SK-MEL-5 (cell line): Measurements from ENCODE around the gene DAAM1. TPM values are rescaled to one million over a fixed set of nuclear protein-coding genes. Genes with fewer than 3 reads are reported as not detected.

ENCODE experiments used
- DNase-seq: peaks from one replicate; pipeline ENCODE4 v3.0.0-alpha.2; 2016; ENCODE audit warnings: low read depth, low spot score
- in situ Hi-C: cut with HindIII; loops from 2 replicates; pipeline ENCODE4 v1.10.0; 2016; ENCODE audit warnings: low sequenced_read_pairs, high pct_unique_total_duplicates, low pct_unique_long_range_greater_than_20kb
- total RNA-seq: library from RNA; depleted of rRNA; stranded (reverse); fragments of >200 nt; shearing (Covaris generic); gene quantifications from 2 replicates; pipeline ENCODE4 v1.2.3, GENCODE V29; 2014

DAAM1 gene
- total RNA-seq, 1 experiment from 2014 or later = 23.5 TPM

DNA sequence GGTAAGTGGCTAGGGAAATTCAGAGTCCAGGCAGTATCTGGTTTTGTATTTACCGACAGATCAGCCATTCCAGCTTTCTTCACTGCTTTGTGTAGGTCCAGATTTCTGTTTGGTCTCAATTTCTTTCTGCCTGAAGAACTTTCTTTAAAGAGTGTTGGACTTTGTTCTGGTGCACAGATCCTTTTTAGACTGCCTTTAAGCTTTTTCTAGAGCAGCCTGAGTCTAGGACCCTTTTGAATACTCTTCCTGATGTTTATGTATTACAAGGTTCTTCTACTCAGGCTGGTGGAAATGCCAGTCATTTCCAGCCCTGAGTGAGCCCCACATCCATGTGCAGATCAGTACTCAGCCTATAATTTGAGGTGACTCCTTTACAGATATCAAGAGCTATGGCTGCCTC is 54.7 kb downstream of the DAAM1 start:
- in situ Hi-C loops = no loop called here
- DNase-seq = no peak

DNA sequence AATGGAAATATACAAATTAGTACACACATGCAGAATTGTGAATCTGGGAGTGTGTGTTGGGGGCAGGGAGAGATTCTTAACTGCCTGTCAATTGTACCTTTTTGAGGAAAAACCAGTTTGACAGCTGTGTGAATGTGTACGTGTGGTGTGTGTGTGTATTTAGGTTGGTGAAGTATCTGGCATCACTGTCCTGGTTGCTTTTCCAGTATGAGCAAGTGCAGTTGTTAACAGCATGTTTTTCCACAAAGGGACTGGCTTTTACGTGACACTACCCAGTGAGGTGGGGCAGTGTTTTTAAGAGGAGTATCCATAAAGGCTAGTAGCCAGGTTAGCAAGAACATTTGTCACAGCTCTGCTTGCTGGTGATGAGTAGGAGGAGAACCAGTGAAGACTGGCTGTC is 56.1 kb downstream of the DAAM1 start:
- in situ Hi-C loops = no loop called here
- DNase-seq = no peak

DNA sequence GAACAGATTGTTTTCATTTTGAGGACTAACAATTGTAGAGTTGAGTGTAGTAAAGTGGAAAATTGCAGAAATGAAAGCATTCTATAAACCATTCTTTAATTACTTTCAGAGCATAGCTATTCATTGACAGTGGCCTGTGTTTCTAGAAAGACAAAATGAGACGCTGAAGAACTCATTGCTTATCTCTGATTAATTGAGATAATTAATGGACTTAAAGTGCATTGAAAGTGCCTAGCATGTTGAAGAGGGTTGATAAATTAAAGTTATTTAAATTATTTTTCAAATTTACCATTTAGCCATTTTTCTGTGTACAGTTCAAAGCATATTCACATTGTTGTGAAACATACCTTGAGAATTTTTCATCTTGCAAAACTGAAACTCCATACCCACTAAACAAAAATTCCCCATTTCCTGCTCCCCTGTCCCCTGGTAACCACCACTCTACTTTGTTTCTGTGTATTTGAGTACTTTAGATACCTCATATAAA is 57.4 kb downstream of the DAAM1 start:
- DNase-seq = no peak
- in situ Hi-C loops = no loop called here

DNA sequence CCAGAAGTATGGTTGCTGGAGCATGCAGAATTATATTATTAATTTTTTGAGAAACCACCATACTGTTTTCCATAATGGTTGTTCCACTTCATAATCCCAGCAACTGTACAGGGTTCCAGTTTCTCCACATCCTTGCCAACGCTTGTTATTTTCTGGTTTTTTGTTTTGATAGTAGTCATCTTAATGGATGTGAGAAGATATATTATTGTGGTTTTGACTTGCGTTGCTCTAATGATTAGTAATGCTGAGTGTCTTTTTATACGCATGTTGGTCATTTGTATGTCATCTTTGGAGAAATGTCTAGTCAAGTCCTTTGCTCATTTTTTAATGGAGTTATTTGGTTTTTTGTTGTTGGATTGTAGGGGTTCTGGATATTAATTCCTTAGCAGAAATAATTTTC is 58.1 kb downstream of the DAAM1 start:
- no peak for DNase-seq
- in situ Hi-C loops = no loop called here

DNA sequence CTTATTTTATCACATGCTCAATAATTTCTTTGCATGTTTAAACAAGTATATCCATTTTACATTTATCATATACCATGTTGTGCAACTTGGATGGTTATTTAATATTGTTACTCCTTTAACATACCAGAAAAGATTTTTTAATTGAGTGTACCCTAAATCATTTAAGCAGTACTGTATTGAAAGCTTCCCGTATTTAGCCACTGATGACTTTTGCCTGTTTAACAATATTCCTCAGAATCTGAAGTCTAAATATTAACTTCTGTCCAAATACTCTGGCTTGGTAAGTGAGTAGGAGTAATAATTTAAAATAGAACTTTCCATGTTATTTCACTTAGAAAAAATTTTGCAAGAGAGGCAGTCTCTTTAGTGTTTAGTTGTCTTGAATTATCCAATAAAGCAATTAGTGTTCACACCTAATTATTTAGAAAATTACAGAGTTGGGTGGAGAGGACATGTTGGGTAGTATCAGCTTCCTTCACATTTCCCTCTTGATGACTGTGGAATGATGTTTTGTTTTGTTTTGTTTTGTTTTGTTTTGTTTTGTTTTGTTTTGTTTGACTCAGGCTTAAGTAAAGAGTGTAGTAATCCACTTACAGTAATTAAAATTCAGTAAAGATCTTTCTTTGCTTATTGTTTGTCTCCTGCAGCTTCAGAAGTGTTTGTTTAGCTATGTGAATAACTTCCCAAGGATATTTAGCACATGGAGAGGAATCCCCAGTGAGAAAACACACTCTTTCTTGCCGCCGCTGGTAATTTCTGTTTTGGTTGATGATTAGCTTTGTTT is 59.5 kb downstream of the DAAM1 start:
- in situ Hi-C loops = no loop called here
- DNase-seq = no peak

DNA sequence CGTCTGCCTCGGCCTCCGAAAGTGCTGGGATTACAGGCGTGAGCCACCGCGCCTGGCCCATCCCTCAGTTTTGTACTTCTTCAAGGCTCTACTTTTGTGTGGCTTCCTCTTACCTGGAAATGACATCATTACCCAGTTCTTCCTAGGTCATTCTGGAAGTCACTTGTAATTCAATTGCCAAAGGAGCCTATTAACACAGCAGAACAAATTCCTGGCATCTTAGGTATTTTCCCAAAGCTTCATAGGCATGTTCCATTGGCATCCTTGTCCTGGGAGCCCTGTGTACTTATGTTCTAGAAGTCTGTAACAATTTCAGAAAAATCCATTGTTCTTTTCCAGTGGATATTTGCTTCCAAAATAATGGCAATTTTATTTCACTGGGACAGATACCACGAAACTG is 60.6 kb downstream of the DAAM1 start:
- no peak for DNase-seq
- in situ Hi-C loops = no loop called here

DNA sequence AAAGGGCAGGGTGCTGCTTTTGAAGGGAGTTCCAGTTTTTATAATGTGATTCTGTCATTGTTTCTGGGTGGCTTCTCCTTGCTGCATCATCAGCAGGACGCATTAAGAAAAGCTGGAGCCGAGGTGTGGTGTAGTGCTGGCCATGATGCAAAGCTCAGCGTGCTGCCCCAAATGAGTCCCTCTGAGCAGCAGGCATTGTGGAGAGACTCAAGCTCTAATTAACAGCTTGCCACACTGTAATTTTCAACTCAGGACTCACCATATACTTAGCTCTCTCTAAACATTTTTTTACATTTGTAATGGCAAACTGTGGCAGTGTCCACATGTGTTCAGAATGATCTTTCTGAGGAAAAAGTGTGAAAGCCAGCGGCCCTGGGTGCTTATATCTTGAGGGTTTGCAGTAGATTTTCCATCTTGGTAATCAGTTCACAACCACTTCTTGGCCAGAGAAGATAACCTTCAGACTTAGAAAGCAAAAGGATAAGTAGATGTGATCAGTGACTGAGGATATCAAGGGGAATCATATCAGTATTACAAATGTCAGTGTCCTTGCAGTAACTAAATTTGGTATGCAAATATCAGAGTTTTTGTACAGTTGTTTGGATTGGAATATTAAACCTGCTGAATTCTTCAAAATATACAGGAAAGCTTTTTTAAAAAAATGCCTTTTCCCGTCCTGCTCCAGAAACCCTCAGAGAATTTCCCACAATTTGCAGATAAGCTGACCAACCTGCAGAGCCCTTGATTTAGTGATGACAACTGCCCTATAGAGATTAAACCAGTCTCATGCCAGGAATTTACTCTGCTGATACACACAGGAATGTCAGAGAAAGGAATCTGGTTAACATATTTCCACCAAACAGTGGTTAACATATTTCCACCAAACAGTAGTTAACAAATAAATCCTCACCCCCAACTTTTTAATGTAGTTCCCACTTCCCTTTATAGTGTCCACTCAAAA is 63.6 kb downstream of the DAAM1 start:
- DNase-seq = no peak
- in situ Hi-C loops = no loop called here

DNA sequence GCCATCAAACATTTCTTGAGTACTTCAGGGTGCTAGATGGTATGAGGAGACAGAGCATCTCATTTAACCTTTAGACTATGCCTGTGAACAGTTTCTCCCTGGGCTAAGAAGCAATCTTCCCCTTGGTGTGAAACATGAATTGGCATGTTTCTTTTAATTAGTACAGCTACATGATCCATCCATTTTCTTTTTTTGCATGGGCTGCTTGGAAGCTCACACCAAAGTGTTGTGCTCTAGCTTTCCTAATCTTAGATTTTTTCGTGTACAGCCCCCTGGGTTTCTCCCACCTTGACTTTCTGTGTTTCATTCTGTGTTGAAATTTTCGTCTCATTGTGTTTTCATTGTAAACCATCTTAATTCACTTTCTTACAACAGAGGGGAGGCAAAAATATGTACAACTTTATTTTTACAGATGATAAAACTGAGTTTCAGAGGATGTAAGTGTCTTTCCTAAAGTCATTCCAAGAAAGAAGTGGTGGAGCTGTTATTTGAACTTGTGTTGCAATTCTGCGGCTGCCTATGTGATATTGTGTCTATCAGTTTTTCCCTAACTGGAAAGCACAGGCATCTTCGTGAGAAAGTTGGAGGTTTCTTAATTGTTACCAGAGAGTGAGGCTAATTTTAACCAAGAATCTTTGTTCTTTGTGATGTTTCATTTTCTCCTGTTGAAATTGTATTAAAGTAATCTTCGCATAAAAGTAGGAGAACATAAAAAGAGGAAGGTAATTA is 64.5 kb downstream of the DAAM1 start:
- in situ Hi-C loops = no loop called here
- DNase-seq = no peak

DNA sequence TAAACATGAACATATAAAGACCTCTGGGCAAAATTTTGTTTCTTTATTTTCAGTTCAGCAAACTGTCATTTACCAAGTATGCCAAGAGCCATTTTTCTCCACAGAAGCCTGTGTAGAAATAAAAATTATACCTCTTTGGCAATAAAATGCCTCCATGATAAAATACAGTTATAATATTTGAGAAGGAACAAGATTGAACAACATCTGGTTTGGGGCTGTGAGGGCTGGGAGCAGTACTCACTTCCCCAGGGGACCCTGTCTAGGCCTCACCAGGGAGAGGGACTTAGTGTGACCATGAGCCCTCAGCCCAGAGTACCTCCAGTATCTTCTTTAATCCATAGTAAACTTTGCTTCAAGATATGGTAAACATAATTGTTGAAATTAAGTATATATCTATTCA is 65.1 kb downstream of the DAAM1 start:
- DNase-seq = no peak
- in situ Hi-C loops = no loop called here

DNA sequence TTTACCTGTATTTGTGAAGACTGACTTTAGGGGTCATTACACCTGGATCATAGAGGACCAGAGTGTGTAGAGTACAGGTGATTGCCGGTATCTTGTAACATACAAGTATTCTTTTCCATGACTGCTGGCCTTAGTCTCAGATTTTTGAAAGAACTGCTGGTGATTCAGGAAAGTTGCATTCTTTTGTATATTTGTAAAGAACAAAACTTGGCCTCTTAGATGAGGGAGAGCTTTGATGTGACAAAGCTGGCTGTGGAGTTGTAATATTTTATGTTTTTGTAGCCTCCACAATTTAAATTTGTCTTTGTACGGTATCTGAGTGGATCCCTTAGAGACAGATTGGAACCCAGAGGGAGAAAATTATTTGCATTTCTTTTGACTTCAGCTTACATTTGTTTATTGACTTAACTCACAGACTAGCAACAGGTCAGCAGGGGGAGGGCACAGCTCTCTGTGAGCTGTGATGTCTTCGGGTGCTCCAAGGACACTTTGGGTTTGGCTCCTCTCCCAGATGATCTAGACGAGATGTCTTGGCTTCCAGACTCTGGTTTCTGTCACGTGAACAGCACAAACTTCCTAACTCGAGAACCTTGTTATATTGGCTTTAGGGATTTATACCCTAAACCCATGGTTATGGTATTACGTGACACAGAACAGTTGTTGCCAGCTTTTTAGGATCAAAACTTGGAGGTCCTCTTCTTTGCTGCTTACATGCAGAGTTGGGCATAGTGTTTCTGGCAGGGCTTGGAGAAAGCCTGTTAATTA is 65.9 kb downstream of the DAAM1 start:
- in situ Hi-C loops = no loop called here
- DNase-seq = peak; percentile 46

DNA sequence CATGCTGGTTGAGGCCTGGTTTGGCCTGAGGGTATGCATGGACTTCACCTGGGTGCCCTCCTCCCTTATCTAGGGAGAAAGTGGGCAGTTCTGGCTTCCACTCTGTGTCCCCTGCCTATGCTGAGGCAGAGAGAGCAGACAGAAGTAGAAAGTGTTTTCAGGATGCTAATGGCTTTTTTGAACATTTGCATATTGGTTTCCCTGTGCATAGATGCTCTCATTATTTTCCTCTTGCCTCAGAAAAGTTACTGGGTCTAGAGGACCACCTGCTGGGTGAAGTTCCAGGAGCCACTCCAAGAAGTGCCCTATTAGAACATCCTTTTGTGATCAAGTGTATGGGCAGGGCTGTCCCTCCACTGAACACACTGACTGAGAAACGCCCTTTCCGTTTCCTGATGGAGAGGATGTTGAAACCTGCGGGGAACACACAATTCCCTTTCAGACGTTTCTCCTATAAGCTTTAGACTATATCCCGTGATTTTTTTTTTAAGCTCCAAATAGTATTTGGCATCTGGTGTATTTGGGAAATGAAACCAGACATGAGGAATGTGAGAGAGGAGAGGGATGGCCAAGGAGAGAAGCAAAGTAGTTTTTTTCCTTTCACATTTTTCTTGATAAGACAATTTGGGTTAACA is 66.6 kb downstream of the DAAM1 start:
- DNase-seq = peak; percentile 73
- in situ Hi-C loops = no loop called here

DNA sequence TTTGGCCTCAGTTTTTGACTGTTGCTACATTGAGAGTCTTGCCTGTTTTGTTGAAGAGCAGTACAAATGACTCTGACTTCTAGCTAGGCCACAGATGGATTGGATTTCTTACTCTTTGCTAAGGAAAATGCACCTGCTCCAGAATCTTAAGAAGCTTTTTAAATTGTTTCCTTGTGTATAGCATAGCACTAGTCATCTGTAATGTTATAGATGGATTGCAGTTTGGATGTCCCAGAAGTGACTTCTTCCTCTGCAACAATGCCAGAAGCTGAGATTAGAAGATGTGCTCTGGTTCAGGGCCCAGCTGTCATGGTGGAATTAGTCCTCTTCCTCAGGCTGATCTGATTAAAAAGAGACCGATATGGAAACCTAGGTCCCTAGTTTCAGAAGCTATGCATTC is 67.9 kb downstream of the DAAM1 start:
- DNase-seq = no peak
- in situ Hi-C loops = no loop called here

DNA sequence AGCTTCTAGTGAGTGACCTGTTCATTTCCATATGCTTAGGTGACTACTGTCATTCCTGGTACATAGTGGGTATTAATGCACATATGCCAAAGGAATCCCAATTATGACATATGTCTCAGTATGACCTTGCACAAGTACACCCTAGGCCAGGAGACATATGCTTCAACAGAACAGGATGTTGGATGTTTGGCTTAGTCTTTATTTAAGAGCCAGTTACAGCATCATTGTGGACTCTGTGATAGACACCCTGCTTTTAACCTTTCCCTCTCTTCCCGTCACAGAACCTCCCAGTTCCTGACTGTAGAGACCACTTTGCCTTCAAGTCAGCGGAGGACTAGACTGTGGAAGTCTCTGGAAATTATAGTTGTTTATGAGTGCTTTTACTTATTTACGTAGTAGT is 72.9 kb downstream of the DAAM1 start:
- in situ Hi-C loops = no loop called here
- DNase-seq = no peak

DNA sequence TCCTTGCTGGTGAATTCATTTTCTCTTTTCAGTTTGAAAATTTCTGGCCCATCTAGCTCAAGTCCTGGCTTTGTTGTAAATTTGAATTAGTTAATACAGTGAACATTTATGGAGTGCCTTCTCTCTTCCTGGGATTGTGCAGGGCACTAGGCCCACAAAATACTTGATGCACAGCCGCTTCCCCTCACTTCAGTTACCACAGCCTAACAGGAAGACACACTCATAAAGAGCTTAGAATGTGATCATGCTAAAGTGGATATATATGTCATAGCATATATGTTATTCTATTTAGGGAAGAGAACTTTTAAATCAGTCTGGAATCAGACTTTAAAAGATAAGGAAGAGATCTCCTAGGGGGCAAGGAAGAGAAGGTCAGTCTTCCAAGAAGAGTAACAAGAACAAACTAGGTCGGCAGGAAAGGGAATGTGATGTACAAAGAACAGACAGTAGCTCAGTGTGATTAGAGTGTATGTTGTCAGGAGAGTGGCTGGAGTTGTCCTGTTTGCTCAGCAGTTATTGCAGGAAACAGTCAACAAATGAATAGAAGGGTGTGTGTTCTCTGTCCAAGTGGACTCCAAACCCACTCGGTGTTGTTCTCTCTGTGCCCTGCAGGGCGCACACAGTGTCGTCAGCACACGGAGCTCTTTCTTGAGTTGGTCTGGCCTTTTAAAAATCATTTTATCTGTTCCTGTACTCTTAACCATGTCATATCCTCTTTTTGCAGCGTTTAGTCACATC is 74.4 kb downstream of the DAAM1 start:
- in situ Hi-C loops = no loop called here
- DNase-seq = peak; percentile 96

DNA sequence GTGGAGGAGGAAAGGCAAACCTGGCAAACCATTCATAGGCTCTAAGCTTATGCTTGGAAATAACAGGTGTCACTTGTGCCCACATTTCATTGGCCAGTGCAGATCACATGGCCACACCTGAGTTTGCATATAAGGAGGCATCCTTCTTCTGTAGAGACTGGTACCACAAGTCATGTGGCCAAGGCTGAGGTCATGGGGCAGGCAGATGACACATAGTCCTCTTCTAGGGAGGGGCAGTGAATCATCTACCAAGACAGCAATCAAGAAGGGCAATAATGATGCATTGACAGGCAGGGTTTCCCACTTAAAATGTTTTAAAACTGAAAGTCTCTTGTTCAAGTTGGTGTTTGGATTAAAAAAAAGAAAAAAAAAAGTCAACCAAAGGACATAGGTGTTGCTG is 77.3 kb downstream of the DAAM1 start:
- in situ Hi-C loops = no loop called here
- no peak for DNase-seq

DNA sequence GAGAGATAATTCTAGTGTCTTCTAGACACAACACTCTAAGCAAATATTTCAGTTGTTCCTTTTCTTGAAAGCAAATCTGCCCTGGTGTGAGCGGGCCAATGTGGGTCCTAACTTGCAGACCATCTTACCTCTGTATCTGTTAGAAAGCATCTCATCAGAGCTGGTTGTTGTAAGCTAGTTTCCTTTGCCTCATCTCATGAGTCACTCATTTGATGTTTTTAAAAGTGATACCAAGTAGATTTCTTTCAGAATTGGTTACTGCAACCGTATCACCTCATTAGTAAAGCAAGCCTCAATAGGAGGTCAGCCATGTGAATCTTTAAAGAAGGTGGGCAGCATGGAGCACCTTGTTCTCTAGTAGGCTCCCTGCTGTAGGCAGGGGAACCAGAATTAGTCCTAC is 78.6 kb downstream of the DAAM1 start:
- DNase-seq = no peak
- in situ Hi-C loops = no loop called here
